Activated CD4-positive, alpha-beta memory T cell treated with anti-CD3 and anti-CD28 coated beads, Interleukin-2, amount 10 ng/mL, durations not matched to agents 7 days and 5 days (primary cell): Measurements from ENCODE around the gene VWA1. TPM values are rescaled to one million over a fixed set of nuclear protein-coding genes. Genes with fewer than 3 reads are reported as not detected.
A peak's percentile ranks its signal among the peaks of the same experiment; 100 is the strongest.
"Not testable (repeated sequence)": the region's sequence is repeated elsewhere in the genome, so short reads cannot be mapped to it uniquely, and the experiment has no call there.

Experiments
- CTCF ChIA-PET: fragments of 350-600 bp; sonication (Branson Sonifier 250); formaldehyde crosslinking; loops from one replicate; lab custom pipeline; 2021; ENCODE audit warnings: antibody characterized with exemption, inconsistent platforms; lab: Charles Lee
- POLR2A ChIA-PET: fragments of 350-600 bp; sonication (Branson Sonifier 250); formaldehyde crosslinking; loops from one replicate; lab custom pipeline; 2021; ENCODE audit warnings: antibody characterized with exemption; lab: Charles Lee
- DNase-seq: peaks from one replicate; pipeline ENCODE4 v3.0.0-alpha.2; 2020
- H3K27ac Mint-ChIP-seq: one replicate; pipeline ENCODE4 v1.8.0; 2021; ENCODE audit warnings: mild to moderate bottlenecking, mixed read lengths
- H3K27me3 Mint-ChIP-seq: one replicate; pipeline ENCODE4 v1.8.0; 2021; ENCODE audit warnings: mixed read lengths
- H3K36me3 Mint-ChIP-seq: one replicate; pipeline ENCODE4 v1.8.0; 2021; ENCODE audit warnings: low read depth, mixed read lengths
- H3K4me1 Mint-ChIP-seq: one replicate; pipeline ENCODE4 v1.8.0; 2021; ENCODE audit warnings: mixed read lengths
- H3K4me3 Mint-ChIP-seq: one replicate; pipeline ENCODE4 v1.8.0; 2021; ENCODE audit warnings: mild to moderate bottlenecking, mixed read lengths
- H3K9me3 Mint-ChIP-seq: one replicate; pipeline ENCODE4 v1.8.0; 2021; ENCODE audit warnings: mixed read lengths
- total RNA-seq, 2 experiments: library from RNA; stranded (reverse); gene quantifications; one replicate each; pipeline ENCODE4 v1.2.3, GENCODE V29; 2021

The VWA1 gene
- total RNA-seq, 2 experiments from 2014 or later = 0.33 to 0.45 TPM

DNA sequence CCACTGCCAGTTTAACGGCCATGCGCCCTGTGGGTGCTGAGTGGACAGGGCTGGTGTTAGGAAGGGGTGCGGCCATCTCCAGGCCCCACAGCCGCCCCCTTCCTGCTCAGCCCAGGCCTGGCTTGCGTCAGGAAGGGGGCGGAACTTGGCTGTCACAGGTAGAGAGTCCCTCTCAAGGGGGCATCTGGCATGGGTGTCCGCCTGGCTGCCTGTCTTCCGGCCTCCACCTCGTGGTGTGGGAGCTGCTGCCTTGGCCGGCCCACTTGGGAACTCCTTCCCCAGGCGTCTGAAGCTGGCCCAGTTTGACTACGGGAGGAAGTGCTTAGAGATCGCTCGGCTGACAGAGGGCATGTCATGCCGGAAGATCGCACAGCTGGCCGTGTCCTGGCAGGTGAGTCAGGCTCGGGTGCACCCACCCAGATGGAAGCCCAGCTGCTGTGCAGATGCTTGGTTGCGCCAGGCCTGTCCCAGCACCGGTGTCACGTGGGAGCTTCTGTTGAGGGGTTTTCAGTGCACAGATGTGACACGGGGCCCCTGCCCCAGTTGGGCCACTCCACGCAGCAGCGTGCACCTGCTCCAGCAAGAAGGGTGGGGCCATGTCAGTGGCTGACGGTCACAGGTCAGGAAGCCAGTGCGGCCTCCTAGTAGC is 27.0 kb downstream of the VWA1 start:
- Mint-ChIP-seq H3K27me3 (no peaks in the 10 kb centered on the region), H3K4me1 (peaks cover 5% of the 10 kb centered on the region), H3K36me3 (no peaks in the 10 kb centered on the region), H3K27ac (peak overlapping the region; percentile 49), H3K4me3 (peak overlapping the region; percentile 55), H3K9me3 (no peaks in the 10 kb centered on the region)
- peak; percentile 22 for DNase-seq
- ChIA-PET CTCF (no interaction called here), POLR2A (no interaction called here)

- no peak for DNase-seq
- no peaks in the 10 kb centered on the region for H3K27me3 Mint-ChIP-seq
- no peak overlapping the region for H3K27ac Mint-ChIP-seq
- peaks cover 5% of the 10 kb centered on the region for H3K4me1 Mint-ChIP-seq
- POLR2A ChIA-PET = no interaction called here
- CTCF ChIA-PET = no interaction called here
- H3K36me3 Mint-ChIP-seq = no peaks in the 10 kb centered on the region
- no peak overlapping the region for H3K4me3 Mint-ChIP-seq
- no peaks in the 10 kb centered on the region for H3K9me3 Mint-ChIP-seq
These were observed 27.8 kb downstream of the VWA1 start for GRCh38 chr1:1463312-1463711.

DNA sequence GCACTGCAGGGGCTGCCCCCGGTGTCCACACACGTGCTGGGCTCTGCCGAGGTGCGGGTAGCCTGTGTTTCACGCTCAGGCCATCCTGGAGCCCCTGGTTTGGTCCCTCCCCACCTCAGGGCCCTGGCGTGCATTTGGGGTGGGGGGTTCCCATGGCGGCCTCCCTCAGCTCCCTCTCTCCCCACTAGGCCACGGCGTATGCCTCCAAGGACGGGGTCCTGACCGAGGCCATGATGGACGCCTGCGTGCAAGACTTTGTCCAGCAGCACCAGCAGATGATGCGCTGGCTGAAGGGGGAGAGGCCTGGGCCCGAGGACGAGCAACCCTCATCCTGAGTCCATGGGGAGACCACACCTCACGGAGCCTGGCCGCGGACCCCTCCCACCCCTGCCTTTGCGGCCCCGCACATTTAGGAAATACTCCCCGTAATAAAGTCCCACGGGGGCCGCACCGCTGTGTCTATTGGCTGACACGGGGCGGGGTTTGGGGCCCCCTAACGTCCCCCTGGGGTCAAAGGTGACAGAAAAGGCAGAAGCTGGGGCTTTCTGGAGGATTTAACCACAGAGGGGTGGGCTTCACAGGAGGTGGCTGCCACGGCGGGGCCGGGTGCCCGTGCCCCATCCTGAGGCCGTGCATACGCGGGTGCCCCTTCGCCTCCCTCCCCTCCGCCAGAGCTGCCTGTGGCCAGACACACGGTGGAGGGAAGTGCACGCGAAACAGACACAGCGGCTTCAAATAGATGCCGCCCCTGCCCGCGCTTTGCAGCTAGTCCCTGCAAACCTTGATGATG is 32.9 kb downstream of the VWA1 start:
- CTCF ChIA-PET, H3K27me3 Mint-ChIP-seq, POLR2A ChIA-PET, H3K27ac Mint-ChIP-seq, H3K36me3 Mint-ChIP-seq, H3K4me3 Mint-ChIP-seq, DNase-seq, H3K9me3 Mint-ChIP-seq: not testable (repeated sequence)
- peaks cover 26% of the 10 kb centered on the region for H3K4me1 Mint-ChIP-seq

DNA sequence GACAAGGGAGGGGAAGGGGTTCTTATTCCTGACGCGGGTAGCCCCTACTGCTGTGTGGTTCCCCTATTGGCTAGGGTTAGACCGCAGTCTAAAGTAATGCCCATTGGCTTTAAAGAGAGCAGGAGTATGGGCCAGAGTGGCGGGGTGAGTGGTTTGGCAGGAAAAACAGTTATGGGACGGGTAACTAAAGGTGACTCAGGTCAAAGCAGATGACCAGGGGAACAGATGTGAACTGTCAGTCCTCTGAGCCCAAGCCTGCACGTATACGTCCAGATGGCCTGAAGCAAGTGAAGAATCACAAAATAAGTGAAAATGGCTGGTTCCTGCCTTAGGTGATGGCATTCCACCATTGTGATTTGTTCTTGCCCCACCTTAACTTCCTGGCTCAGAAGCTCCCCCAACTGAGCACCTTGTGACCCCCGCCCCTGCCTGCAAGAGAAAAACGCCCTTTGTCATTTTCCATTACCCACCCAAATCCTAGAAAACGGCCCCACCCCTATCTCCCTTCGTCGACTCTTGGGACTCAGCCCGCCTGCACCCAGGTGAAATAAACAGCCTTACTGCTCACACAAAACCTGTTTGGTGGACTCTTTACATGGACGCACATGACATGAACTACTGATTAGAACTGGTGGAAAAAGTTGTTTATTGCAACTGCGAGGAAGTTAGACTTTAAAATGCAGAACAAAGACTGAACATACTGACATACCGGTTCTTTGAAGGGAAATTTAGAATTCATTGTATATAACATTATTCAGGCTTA is 35.3 kb downstream of the VWA1 start:
- CTCF ChIA-PET = interaction anchor here (0.7 to 1.2 kb wide), 2 partner anchors 34 to 145 kb away, joined by 4 read pairs; partner anchors contain the start of gene MIB2
- H3K27me3 Mint-ChIP-seq = no peaks in the 10 kb centered on the region
- H3K4me3 Mint-ChIP-seq = peak overlapping the region; percentile 87
- H3K36me3 Mint-ChIP-seq = no peaks in the 10 kb centered on the region
- peaks cover 31% of the 10 kb centered on the region for H3K4me1 Mint-ChIP-seq
- H3K27ac Mint-ChIP-seq = peak overlapping the region; percentile 74
- peak; percentile 26 for DNase-seq
- POLR2A ChIA-PET = no interaction called here
- H3K9me3 Mint-ChIP-seq = no peaks in the 10 kb centered on the region

GRCh38 chr1:1471389-1472052 is 36.0 kb downstream of the VWA1 start, which contains the start of gene ATAD3B:
TSS of gene ATAD3B (plus strand) at chr1:1471765. CDS start at chr1:1471885, 120 bp downstream.
- ChIA-PET POLR2A (no interaction called here), CTCF (no interaction called here)
- no peaks in the 10 kb centered on the region for H3K27me3 Mint-ChIP-seq
- H3K4me1 Mint-ChIP-seq = peaks cover 30% of the 10 kb centered on the region
- peak; percentile 93 for DNase-seq
- H3K9me3 Mint-ChIP-seq = no peaks in the 10 kb centered on the region
- H3K36me3 Mint-ChIP-seq = no peaks in the 10 kb centered on the region
- H3K27ac Mint-ChIP-seq = peak within 1 kb of the TSS; percentile 74
- H3K4me3 Mint-ChIP-seq = peak within 1 kb of the TSS; percentile 87

- H3K36me3 Mint-ChIP-seq, POLR2A ChIA-PET, H3K27me3 Mint-ChIP-seq, CTCF ChIA-PET, H3K9me3 Mint-ChIP-seq: not testable (repeated sequence)
- H3K27ac Mint-ChIP-seq = peak overlapping the region; percentile 56
- peak overlapping the region; percentile 77 for H3K4me3 Mint-ChIP-seq
- peak; percentile 33 for DNase-seq
- peaks cover 30% of the 10 kb centered on the region for H3K4me1 Mint-ChIP-seq
These were observed 36.8 kb downstream of the VWA1 start for GRCh38 chr1:1472053-1472876.

DNA sequence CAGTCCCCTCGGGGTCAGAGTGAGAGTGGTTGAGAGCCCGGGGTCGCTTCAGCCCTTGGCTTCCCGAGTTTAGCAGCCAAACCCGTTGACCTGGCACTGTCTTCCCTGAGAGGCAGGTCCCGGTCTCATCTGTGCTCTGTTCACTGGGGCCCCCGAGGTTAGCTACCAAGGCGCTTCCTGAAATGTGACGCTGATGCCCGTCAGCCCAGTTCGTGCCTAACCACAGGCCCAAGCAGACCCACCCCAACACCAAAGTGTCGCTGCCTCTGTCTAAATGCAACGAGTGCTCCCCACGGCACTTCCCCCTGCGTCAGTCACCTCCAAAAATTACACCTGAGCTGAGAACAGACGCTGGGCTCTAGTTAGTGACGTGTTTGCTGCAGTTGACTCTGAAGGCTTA is 40.5 kb downstream of the VWA1 start:
- POLR2A ChIA-PET, CTCF ChIA-PET, H3K27ac Mint-ChIP-seq, H3K27me3 Mint-ChIP-seq, H3K9me3 Mint-ChIP-seq, H3K4me3 Mint-ChIP-seq, DNase-seq: not testable (repeated sequence)
- Mint-ChIP-seq H3K36me3 (peaks cover 22% of the 10 kb centered on the region), H3K4me1 (peaks cover 17% of the 10 kb centered on the region)

GRCh38 chr1:1477206-1477605 is 41.7 kb downstream of the VWA1 start:
- Mint-ChIP-seq H3K4me1 (peaks cover 15% of the 10 kb centered on the region), H3K27me3 (no peaks in the 10 kb centered on the region), H3K4me3 (no peak overlapping the region), H3K9me3 (no peaks in the 10 kb centered on the region), H3K36me3 (peaks cover 22% of the 10 kb centered on the region), H3K27ac (no peak overlapping the region)
- ChIA-PET CTCF (no interaction called here), POLR2A (no interaction called here)
- DNase-seq = no peak

DNA sequence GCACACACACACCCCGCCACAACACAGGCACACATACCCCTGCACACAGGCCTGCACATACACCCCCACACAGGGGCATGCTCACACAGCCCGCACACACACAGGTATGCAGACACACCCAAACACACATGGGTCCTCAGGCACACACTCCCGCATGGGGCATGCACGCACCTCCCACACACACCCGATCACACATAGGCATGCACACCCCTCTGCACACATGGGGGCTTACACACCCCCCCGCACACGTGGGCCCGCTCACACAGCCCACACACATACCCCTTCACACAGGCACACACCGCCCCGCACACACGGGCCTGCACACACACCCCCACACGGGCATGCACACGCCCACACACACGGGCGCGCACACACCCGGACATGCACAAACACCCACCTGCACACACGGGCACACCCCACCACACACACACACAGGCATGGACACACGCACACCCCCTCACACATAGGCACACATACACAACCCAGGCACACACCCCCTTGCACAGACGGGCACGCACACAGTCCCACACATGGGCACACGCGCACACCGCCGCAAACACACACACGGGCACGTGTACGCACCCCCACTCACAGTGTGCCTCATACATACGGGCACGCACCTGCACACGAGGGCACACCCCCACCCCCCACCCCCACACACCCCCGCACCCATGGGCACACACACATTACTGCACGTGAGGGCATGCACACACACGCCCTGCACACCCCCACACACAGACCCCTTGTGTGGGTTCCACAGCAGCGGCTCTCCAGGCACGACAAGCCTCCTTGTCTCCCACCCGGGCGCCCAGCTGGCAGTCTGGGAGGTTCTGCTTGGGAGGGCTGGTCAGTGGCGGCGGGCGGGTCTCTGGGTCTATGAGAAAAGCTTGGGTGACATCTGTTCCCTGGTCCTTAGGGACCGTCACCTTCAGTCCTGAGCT is 44.3 kb downstream of the VWA1 start:
- H3K9me3 Mint-ChIP-seq = no peaks in the 10 kb centered on the region
- H3K4me1 Mint-ChIP-seq = peaks cover 2% of the 10 kb centered on the region
- H3K36me3 Mint-ChIP-seq = peaks cover 22% of the 10 kb centered on the region
- no peak overlapping the region for H3K27ac Mint-ChIP-seq
- H3K27me3 Mint-ChIP-seq = no peaks in the 10 kb centered on the region
- no peak overlapping the region for H3K4me3 Mint-ChIP-seq
- no peak for DNase-seq
- ChIA-PET CTCF (no interaction called here), POLR2A (no interaction called here)

GRCh38 chr1:1480488-1480867 is 45.0 kb downstream of the VWA1 start:
- H3K4me3 Mint-ChIP-seq, DNase-seq, POLR2A ChIA-PET, H3K27ac Mint-ChIP-seq, CTCF ChIA-PET, H3K4me1 Mint-ChIP-seq, H3K9me3 Mint-ChIP-seq, H3K27me3 Mint-ChIP-seq: not testable (repeated sequence)
- peaks cover 22% of the 10 kb centered on the region for H3K36me3 Mint-ChIP-seq

DNA sequence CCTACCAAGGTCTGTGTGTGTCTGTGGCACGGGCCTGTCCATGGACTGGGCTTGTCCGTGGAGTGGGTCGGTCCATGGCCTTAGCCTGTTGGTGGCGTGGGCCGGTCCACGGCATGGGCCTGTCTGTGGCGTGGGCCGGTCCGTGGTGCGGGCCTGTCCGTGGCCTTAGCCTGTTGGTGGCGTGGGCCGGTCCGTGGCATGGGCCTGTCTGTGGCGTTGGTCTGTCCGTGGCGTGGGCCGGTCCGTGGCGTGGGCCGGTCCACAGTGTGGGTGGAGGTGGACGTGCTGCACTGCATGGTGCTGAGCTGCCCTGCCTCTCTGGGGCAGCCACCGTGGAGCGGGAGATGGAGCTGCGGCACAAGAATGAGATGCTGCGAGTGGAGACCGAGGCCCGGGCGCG is 46.3 kb downstream of the VWA1 start:
- POLR2A ChIA-PET, H3K9me3 Mint-ChIP-seq, H3K4me3 Mint-ChIP-seq, H3K27ac Mint-ChIP-seq, H3K4me1 Mint-ChIP-seq, DNase-seq, CTCF ChIA-PET, H3K27me3 Mint-ChIP-seq: not testable (repeated sequence)
- peaks cover 22% of the 10 kb centered on the region for H3K36me3 Mint-ChIP-seq
